ENCODE data around the gene DEF6. TPM values are rescaled to one million over a fixed set of nuclear protein-coding genes. Genes with fewer than 3 reads are reported as not detected.
A peak's percentile ranks its signal among the peaks of the same experiment; 100 is the strongest.

Gene DEF6
- total and polyA plus RNA-seq, 4 donors, result 11.2 to 28.6 (median 19.0) TPM

- ATAC-seq (ENCODE audit: insufficient read depth, low FRiP score) (no peak), DNase-seq (peak in 2 of 3 donors; percentile 15 to 51)
- Histone ChIP-seq H3K9ac (ENCODE audit: insufficient read depth in 1 of 2, low read length in 2 of 2) (no peak overlapping the region), H3K4me1 (ENCODE audit: control insufficient read depth in 5 of 5, insufficient read depth in 5 of 5, low read length in 5 of 5) (peaks cover 0 to 27% (median 0%) of the 10 kb centered on the region in 5 donors), H3K9me3 (ENCODE audit: control insufficient read depth in 4 of 4, insufficient read depth in 3 of 4, low read length in 3 of 4) (no peaks in the 10 kb centered on the region), H3K36me3 (ENCODE audit: control insufficient read depth in 4 of 4, insufficient read depth in 4 of 4, low read length in 4 of 4) (peaks cover 0 to 2% (median under 1%) of the 10 kb centered on the region in 4 donors), H3K27me3 (ENCODE audit: control insufficient read depth in 3 of 3, insufficient read depth in 3 of 3, low read length in 2 of 3) (no peaks in the 10 kb centered on the region), H3K4me3 (no peak overlapping the region), H3K27ac (ENCODE audit: low read depth in 1 of 2, low read length in 1 of 2) (peak overlapping the region in 1 of 2 donors; percentile 35)
- WGBS, 2 donors, result 93 to 100% methylated on average over 2 of the region's 2 CpGs
- no peak for TF ChIP-seq CTCF (IDR thresholded peaks at IDR 0.05; ENCODE audit: control extremely low read depth, extremely low read depth)
Measured at GRCh38 chr6:35368038-35368887, 70.6 kb downstream of the DEF6 start.

GRCh38 chr6:35370124-35370741, 72.6 kb downstream of the DEF6 start:
- Histone ChIP-seq H3K4me3 (no peak overlapping the region), H3K4me1 (ENCODE audit: control insufficient read depth in 5 of 5, insufficient read depth in 5 of 5, low read length in 5 of 5) (peaks cover 0 to 27% (median 0%) of the 10 kb centered on the region in 5 donors), H3K9me3 (ENCODE audit: control insufficient read depth in 4 of 4, insufficient read depth in 3 of 4, low read length in 3 of 4) (no peaks in the 10 kb centered on the region), H3K27me3 (ENCODE audit: control insufficient read depth in 3 of 3, insufficient read depth in 3 of 3, low read length in 2 of 3) (no peaks in the 10 kb centered on the region), H3K27ac (ENCODE audit: low read depth in 1 of 2, low read length in 1 of 2) (peak overlapping the region; percentile 82 to 85), H3K9ac (ENCODE audit: insufficient read depth in 1 of 2, low read length in 2 of 2) (no peak overlapping the region), H3K36me3 (ENCODE audit: control insufficient read depth in 4 of 4, insufficient read depth in 4 of 4, low read length in 4 of 4) (peaks cover 0 to 6% (median 1%) of the 10 kb centered on the region in 4 donors)
- DNase-seq, result peak in 1 of 3 donors; percentile 26
- 13 to 32% methylated on average over 8 of the region's 8 CpGs for WGBS, 2 donors
- no peak for TF ChIP-seq CTCF (IDR thresholded peaks at IDR 0.05; ENCODE audit: control extremely low read depth, extremely low read depth)
- peak; percentile 86 for ATAC-seq (ENCODE audit: insufficient read depth, low FRiP score)

GRCh38 chr6:35370785-35371493, 73.3 kb downstream of the DEF6 start:
- Histone ChIP-seq H3K27me3 (ENCODE audit: control insufficient read depth in 3 of 3, insufficient read depth in 3 of 3, low read length in 2 of 3) (no peaks in the 10 kb centered on the region), H3K9me3 (ENCODE audit: control insufficient read depth in 4 of 4, insufficient read depth in 3 of 4, low read length in 3 of 4) (no peaks in the 10 kb centered on the region), H3K9ac (ENCODE audit: insufficient read depth in 1 of 2, low read length in 2 of 2) (no peak overlapping the region), H3K27ac (ENCODE audit: low read depth in 1 of 2, low read length in 1 of 2) (peak overlapping the region; percentile 40 to 43), H3K4me3 (no peak overlapping the region), H3K36me3 (ENCODE audit: control insufficient read depth in 4 of 4, insufficient read depth in 4 of 4, low read length in 4 of 4) (peaks cover 0 to 6% (median 1%) of the 10 kb centered on the region in 4 donors), H3K4me1 (ENCODE audit: control insufficient read depth in 5 of 5, insufficient read depth in 5 of 5, low read length in 5 of 5) (peaks cover 0 to 27% (median 0%) of the 10 kb centered on the region in 5 donors)
- 38 to 63% methylated on average over 9 of the region's 9 CpGs for WGBS, 2 donors
- no peak for DNase-seq
- TF ChIP-seq CTCF (IDR thresholded peaks at IDR 0.05; ENCODE audit: control extremely low read depth, extremely low read depth), result no peak
- ATAC-seq (ENCODE audit: insufficient read depth, low FRiP score), result no peak

Other genes starting within 250 kb of the DEF6 start
- 1 to 10 TPM in 1 of 2 donors, under 1 TPM in 1; 0.67 to 1.7 TPM for gene TCP11, start 156.5 kb upstream of the DEF6 start, total RNA-seq
- gene TCP11, start 156.5 kb upstream of the DEF6 start, polyA plus RNA-seq, result under 1 TPM; 0.16 to 0.45 TPM
- 1 to 10 TPM; 1.4 to 2.1 TPM for gene SCUBE3, start 83.9 kb upstream of the DEF6 start, total RNA-seq
- gene SCUBE3, start 83.9 kb upstream of the DEF6 start, polyA plus RNA-seq, result under 1 TPM; 0.02 to 0.43 TPM
- gene ZNF76, start 38.1 kb upstream of the DEF6 start, total RNA-seq, result 10 to 100 TPM; 32.5 to 38.7 TPM
- gene ZNF76, start 38.1 kb upstream of the DEF6 start, polyA plus RNA-seq, result 10 to 100 TPM; 27.6 to 34.5 TPM
- gene PPARD, start 44.7 kb downstream of the DEF6 start, total RNA-seq, result 10 to 100 TPM; 11.3 to 27.8 TPM
- gene PPARD, start 44.7 kb downstream of the DEF6 start, polyA plus RNA-seq, result 10 to 100 TPM; 22.7 to 26.4 TPM
- 1 to 10 TPM; 6.4 to 7.3 TPM for gene FANCE, start 154.5 kb downstream of the DEF6 start, total RNA-seq
- gene FANCE, start 154.5 kb downstream of the DEF6 start, polyA plus RNA-seq, result 1 to 10 TPM; 3.1 to 6.1 TPM
- gene RPL10A, start 170.6 kb downstream of the DEF6 start, total RNA-seq, result 1,000 to 10,000 TPM; 1,164 to 1,688 TPM
- gene RPL10A, start 170.6 kb downstream of the DEF6 start, polyA plus RNA-seq, result 1,000 to 10,000 TPM in 1 of 2 donors, 100 to 1,000 TPM in 1; 986 to 1,885 TPM
- gene TEAD3, start 199.3 kb downstream of the DEF6 start, total RNA-seq, result 10 to 100 TPM; 19.2 to 20.7 TPM
- gene TEAD3, start 199.3 kb downstream of the DEF6 start, polyA plus RNA-seq, result 10 to 100 TPM; 15.0 to 17.8 TPM
- gene TULP1, start 215.1 kb downstream of the DEF6 start, total RNA-seq, result 1 to 10 TPM in 1 of 2 donors, not detected in 1; 2.6 TPM
- under 1 TPM; 0.05 to 0.26 TPM for gene TULP1, start 215.1 kb downstream of the DEF6 start, polyA plus RNA-seq